Stimulated activated CD8-positive, alpha-beta memory T cell treated with anti-CD3 and anti-CD28 coated beads, Interleukin-15, amount 100 ng/mL, for 4 hours (primary cell): Measurements from ENCODE around the gene CDH22.

Experiments
- DNase-seq, 2 donors: peaks; one replicate each; pipeline ENCODE4 v3.0.0-alpha.2; 2020; ENCODE audit warnings: low read depth in 2 of 2

Gene CDH22

GRCh38 chr20:46172455-46172854 is 135.8 kb downstream of the CDH22 start:
- no peak for DNase-seq

- DNase-seq: no peak
Measured at GRCh38 chr20:46171909-46172308, 136.4 kb downstream of the CDH22 start.

- DNase-seq: no peak
Measured at GRCh38 chr20:46171476-46171875, 136.8 kb downstream of the CDH22 start.

GRCh38 chr20:46169245-46170171 is 138.8 kb downstream of the CDH22 start:
- no peak for DNase-seq

- no peak for DNase-seq
Measured at GRCh38 chr20:46168438-46168837, 139.9 kb downstream of the CDH22 start.

- no peak for DNase-seq
Measured at GRCh38 chr20:46167080-46167479, 141.2 kb downstream of the CDH22 start.

- no peak for DNase-seq
Measured at GRCh38 chr20:46164254-46164653, 144.0 kb downstream of the CDH22 start.

GRCh38 chr20:46161921-46162320 is 146.4 kb downstream of the CDH22 start:
- no peak for DNase-seq

GRCh38 chr20:46160661-46161060 is 147.6 kb downstream of the CDH22 start:
- no peak for DNase-seq

- no peak for DNase-seq
Measured at GRCh38 chr20:46159101-46159897, 149.0 kb downstream of the CDH22 start.

GRCh38 chr20:46158476-46158987 is 149.8 kb downstream of the CDH22 start:
- DNase-seq: no peak

GRCh38 chr20:46157625-46158024 is 150.7 kb downstream of the CDH22 start:
- DNase-seq: no peak

GRCh38 chr20:46157076-46157592 is 151.2 kb downstream of the CDH22 start:
- DNase-seq: no peak

- DNase-seq: no peak
Measured at GRCh38 chr20:46156065-46156464, 152.2 kb downstream of the CDH22 start.

GRCh38 chr20:46154796-46155195 is 153.5 kb downstream of the CDH22 start:
- DNase-seq: no peak

- no peak for DNase-seq
Measured at GRCh38 chr20:46154305-46154704, 154.0 kb downstream of the CDH22 start.

GRCh38 chr20:46152824-46153586 is 155.3 kb downstream of the CDH22 start:
- no peak for DNase-seq

GRCh38 chr20:46151936-46152335 is 156.4 kb downstream of the CDH22 start:
- no peak for DNase-seq

GRCh38 chr20:46150943-46151342 is 157.4 kb downstream of the CDH22 start:
- DNase-seq: no peak

- no peak for DNase-seq
Measured at GRCh38 chr20:46148313-46149208, 159.7 kb downstream of the CDH22 start.

- no peak for DNase-seq
Measured at GRCh38 chr20:46145713-46146112, 162.6 kb downstream of the CDH22 start.
